ENCODE data around the gene AHI1.

The AHI1 gene

DNA sequence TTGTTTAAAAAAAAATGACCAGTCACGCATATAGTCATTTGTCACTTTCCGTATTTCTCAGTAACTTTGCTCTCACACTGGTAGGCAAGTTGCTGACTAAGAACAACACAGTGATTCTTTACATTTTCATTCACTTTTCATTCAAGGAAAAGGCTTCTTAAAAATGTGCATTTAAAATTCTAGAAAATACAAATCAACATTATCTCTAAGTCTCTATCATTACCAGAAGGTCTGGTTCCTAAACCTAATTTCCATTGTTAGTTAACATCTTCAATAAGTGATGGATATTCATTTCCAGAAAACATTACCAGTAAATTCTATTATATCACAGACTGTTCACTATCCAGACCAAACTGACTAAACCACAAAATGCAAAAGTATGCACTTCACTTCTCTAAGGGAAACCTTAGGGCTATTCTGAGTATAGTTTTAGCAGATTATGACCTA lies 115.3 kb downstream of the AHI1 start:
- Histone ChIP-seq H3K4me1 (ENCODE audit: low read length) (no peaks in the 10 kb centered on the region), H3F3A (ENCODE audit: insufficient read depth, low read length) (no peaks in the 10 kb centered on the region), H3K9me2 (replicated peaks; ENCODE audit: insufficient read depth, low read length) (no peaks in the 10 kb centered on the region), H2AFZ (ENCODE audit: low read length) (no peak overlapping the region), H3K9me3 (replicated peaks; ENCODE audit: insufficient read depth, low read length) (no peaks in the 10 kb centered on the region), H3K4me3 (ENCODE audit: low read length) (no peak overlapping the region), H4K20me1 (ENCODE audit: insufficient read depth, low read length) (no peaks in the 10 kb centered on the region), H3K27me3 (replicated peaks; ENCODE audit: insufficient read depth, low read length) (no peaks in the 10 kb centered on the region), H3K27ac (ENCODE audit: low read length) (no peak overlapping the region), H3K9ac (ENCODE audit: low read length) (no peak overlapping the region), H3K36me3 (replicated peaks; ENCODE audit: insufficient read depth, low read length) (no peaks in the 10 kb centered on the region), H3K4me2 (ENCODE audit: low read depth, low read length) (no peak overlapping the region), H3K79me2 (ENCODE audit: low read length) (no peaks in the 10 kb centered on the region)
- TF ChIP-seq EZH2phosphoT487 (IDR thresholded peaks at IDR 0.05; ENCODE audit: low read length) (no peak), EZH2 (optimal IDR thresholded peaks at IDR 0.05; ENCODE audit: low read depth, low read length) (no peak)
- TF ChIP-seq, protein P1, sequence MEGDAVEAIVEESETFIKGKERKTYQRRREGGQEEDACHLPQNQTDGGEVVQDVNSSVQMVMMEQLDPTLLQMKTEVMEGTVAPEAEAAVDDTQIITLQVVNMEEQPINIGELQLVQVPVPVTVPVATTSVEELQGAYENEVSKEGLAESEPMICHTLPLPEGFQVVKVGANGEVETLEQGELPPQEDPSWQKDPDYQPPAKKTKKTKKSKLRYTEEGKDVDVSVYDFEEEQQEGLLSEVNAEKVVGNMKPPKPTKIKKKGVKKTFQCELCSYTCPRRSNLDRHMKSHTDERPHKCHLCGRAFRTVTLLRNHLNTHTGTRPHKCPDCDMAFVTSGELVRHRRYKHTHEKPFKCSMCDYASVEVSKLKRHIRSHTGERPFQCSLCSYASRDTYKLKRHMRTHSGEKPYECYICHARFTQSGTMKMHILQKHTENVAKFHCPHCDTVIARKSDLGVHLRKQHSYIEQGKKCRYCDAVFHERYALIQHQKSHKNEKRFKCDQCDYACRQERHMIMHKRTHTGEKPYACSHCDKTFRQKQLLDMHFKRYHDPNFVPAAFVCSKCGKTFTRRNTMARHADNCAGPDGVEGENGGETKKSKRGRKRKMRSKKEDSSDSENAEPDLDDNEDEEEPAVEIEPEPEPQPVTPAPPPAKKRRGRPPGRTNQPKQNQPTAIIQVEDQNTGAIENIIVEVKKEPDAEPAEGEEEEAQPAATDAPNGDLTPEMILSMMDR (IDR thresholded peaks at IDR 0.05; ENCODE audit: low read length), result no peak
- no peak for DNase-seq

DNA sequence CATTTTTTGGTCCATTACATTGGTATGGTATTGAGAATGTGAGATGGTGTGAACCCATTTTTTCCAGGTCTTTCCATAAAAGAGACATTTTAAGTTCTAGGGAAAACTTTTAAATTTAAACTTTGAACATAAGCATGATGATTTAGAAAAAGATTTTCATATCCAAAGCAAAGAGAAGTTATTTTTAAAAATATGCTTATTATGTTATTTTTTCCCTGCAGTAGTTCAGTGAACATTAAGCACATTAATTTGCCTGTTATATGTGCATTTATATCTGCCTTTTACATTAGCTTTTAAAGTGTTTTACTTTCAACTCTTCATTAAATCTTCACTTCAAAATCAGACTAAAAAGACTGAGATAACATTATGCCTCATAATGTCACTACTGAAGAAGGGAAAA lies 116.7 kb downstream of the AHI1 start:
- H3K4me2 ChIP-seq (ENCODE audit: low read depth, low read length), result no peak overlapping the region
- no peaks in the 10 kb centered on the region for H3K9me3 ChIP-seq (replicated peaks; ENCODE audit: insufficient read depth, low read length)
- no peak overlapping the region for H2AFZ ChIP-seq (ENCODE audit: low read length)
- no peaks in the 10 kb centered on the region for H3K27me3 ChIP-seq (replicated peaks; ENCODE audit: insufficient read depth, low read length)
- no peak overlapping the region for H3K4me3 ChIP-seq (ENCODE audit: low read length)
- no peaks in the 10 kb centered on the region for H3K36me3 ChIP-seq (replicated peaks; ENCODE audit: insufficient read depth, low read length)
- no peak for DNase-seq
- H3K9ac ChIP-seq (ENCODE audit: low read length), result no peak overlapping the region
- no peaks in the 10 kb centered on the region for H3K79me2 ChIP-seq (ENCODE audit: low read length)
- no peaks in the 10 kb centered on the region for H3K9me2 ChIP-seq (replicated peaks; ENCODE audit: insufficient read depth, low read length)
- H3F3A ChIP-seq (ENCODE audit: insufficient read depth, low read length), result no peaks in the 10 kb centered on the region
- H4K20me1 ChIP-seq (ENCODE audit: insufficient read depth, low read length), result no peaks in the 10 kb centered on the region
- TF ChIP-seq EZH2phosphoT487 (IDR thresholded peaks at IDR 0.05; ENCODE audit: low read length) (no peak), EZH2 (optimal IDR thresholded peaks at IDR 0.05; ENCODE audit: low read depth, low read length) (no peak)
- TF ChIP-seq, protein P1 (IDR thresholded peaks at IDR 0.05; ENCODE audit: low read length), result no peak
- H3K4me1 ChIP-seq (ENCODE audit: low read length), result no peaks in the 10 kb centered on the region
- no peak overlapping the region for H3K27ac ChIP-seq (ENCODE audit: low read length)

DNA sequence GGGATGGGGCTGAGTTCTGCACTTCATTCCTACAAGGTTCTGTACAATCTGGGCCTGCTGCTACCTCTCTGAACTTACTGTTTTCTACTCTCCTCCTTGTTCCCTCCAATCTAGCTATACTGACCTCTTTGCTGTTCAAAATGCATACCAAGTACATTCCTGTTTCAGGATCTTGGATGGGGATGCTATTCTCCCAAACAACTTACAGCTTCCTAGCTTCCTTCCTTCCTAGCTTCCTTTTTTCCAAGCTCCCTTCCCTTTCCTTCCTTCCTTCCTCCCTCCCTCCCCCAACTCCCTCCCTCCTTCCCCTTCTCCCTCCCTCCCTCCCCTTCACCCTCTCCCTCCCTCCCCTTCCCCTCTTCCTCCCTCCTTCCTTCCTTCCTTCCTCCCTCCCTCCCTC lies 117.9 kb downstream of the AHI1 start:
- Histone ChIP-seq H3K79me2 (ENCODE audit: low read length) (no peaks in the 10 kb centered on the region), H4K20me1 (ENCODE audit: insufficient read depth, low read length) (no peaks in the 10 kb centered on the region), H3K27ac (ENCODE audit: low read length) (no peak overlapping the region), H3K9ac (ENCODE audit: low read length) (no peak overlapping the region), H2AFZ (ENCODE audit: low read length) (no peak overlapping the region), H3K4me3 (ENCODE audit: low read length) (no peak overlapping the region), H3F3A (ENCODE audit: insufficient read depth, low read length) (no peaks in the 10 kb centered on the region), H3K27me3 (replicated peaks; ENCODE audit: insufficient read depth, low read length) (no peaks in the 10 kb centered on the region), H3K4me2 (ENCODE audit: low read depth, low read length) (no peak overlapping the region), H3K4me1 (ENCODE audit: low read length) (no peaks in the 10 kb centered on the region), H3K36me3 (replicated peaks; ENCODE audit: insufficient read depth, low read length) (no peaks in the 10 kb centered on the region), H3K9me2 (replicated peaks; ENCODE audit: insufficient read depth, low read length) (no peaks in the 10 kb centered on the region), H3K9me3 (replicated peaks; ENCODE audit: insufficient read depth, low read length) (no peaks in the 10 kb centered on the region)
- TF ChIP-seq, protein P1 (IDR thresholded peaks at IDR 0.05; ENCODE audit: low read length), result no peak
- TF ChIP-seq EZH2 (optimal IDR thresholded peaks at IDR 0.05; ENCODE audit: low read depth, low read length) (no peak), EZH2phosphoT487 (IDR thresholded peaks at IDR 0.05; ENCODE audit: low read length) (no peak)
- no peak for DNase-seq
